Measurements from ENCODE around the gene ADAMTS16.

Gene ADAMTS16

GRCh38 chr5:5289537-5289936 lies 149.4 kb downstream of the ADAMTS16 start:
- no peak for DNase-seq (ENCODE audit: low read depth in 2 of 2)

GRCh38 chr5:5290674-5291334 lies 150.7 kb downstream of the ADAMTS16 start:
- DNase-seq (ENCODE audit: low read depth in 2 of 2) = no peak

- DNase-seq (ENCODE audit: low read depth in 2 of 2) = no peak
These were observed 151.2 kb downstream of the ADAMTS16 start for GRCh38 chr5:5291357-5291756.

GRCh38 chr5:5293029-5293428 lies 152.9 kb downstream of the ADAMTS16 start:
- DNase-seq (ENCODE audit: low read depth in 2 of 2) = no peak

GRCh38 chr5:5294429-5294828 lies 154.3 kb downstream of the ADAMTS16 start:
- DNase-seq (ENCODE audit: low read depth in 2 of 2) = no peak

GRCh38 chr5:5295351-5295750 lies 155.2 kb downstream of the ADAMTS16 start:
- no peak for DNase-seq (ENCODE audit: low read depth in 2 of 2)

GRCh38 chr5:5296051-5296450 lies 155.9 kb downstream of the ADAMTS16 start:
- no peak for DNase-seq (ENCODE audit: low read depth in 2 of 2)

GRCh38 chr5:5297432-5298067 lies 157.4 kb downstream of the ADAMTS16 start:
- no peak for DNase-seq (ENCODE audit: low read depth in 2 of 2)

GRCh38 chr5:5298068-5298633 lies 158.0 kb downstream of the ADAMTS16 start:
- no peak for DNase-seq (ENCODE audit: low read depth in 2 of 2)

GRCh38 chr5:5298841-5299541 lies 158.9 kb downstream of the ADAMTS16 start:
- DNase-seq (ENCODE audit: low read depth in 2 of 2) = no peak

GRCh38 chr5:5301176-5301575 lies 161.0 kb downstream of the ADAMTS16 start:
- no peak for DNase-seq (ENCODE audit: low read depth in 2 of 2)

- DNase-seq (ENCODE audit: low read depth in 2 of 2) = no peak
These were observed 162.1 kb downstream of the ADAMTS16 start for GRCh38 chr5:5302201-5302600.

GRCh38 chr5:5303242-5303641 lies 163.1 kb downstream of the ADAMTS16 start:
- DNase-seq (ENCODE audit: low read depth in 2 of 2) = no peak

GRCh38 chr5:5304361-5305020 lies 164.4 kb downstream of the ADAMTS16 start:
- DNase-seq (ENCODE audit: low read depth in 2 of 2) = no peak

- DNase-seq (ENCODE audit: low read depth in 2 of 2) = peak; percentile 82 to 83
These were observed 166.6 kb downstream of the ADAMTS16 start for GRCh38 chr5:5306696-5307095.

- DNase-seq (ENCODE audit: low read depth in 2 of 2) = no peak
These were observed 168.2 kb downstream of the ADAMTS16 start for GRCh38 chr5:5308319-5308718.

- no peak for DNase-seq (ENCODE audit: low read depth in 2 of 2)
These were observed 169.5 kb downstream of the ADAMTS16 start for GRCh38 chr5:5309645-5310044.

GRCh38 chr5:5313101-5313635 lies 173.0 kb downstream of the ADAMTS16 start:
- DNase-seq (ENCODE audit: low read depth in 2 of 2) = no peak

GRCh38 chr5:5314166-5314565 lies 174.0 kb downstream of the ADAMTS16 start:
- DNase-seq (ENCODE audit: low read depth in 2 of 2) = no peak

- no peak for DNase-seq (ENCODE audit: low read depth in 2 of 2)
These were observed 174.5 kb downstream of the ADAMTS16 start for GRCh38 chr5:5314626-5315025.

GRCh38 chr5:5315068-5315980 lies 175.2 kb downstream of the ADAMTS16 start:
- DNase-seq (ENCODE audit: low read depth in 2 of 2) = no peak
